SK-N-MC (cell line): ENCODE data around the gene GPR89B.
"Not testable (repeated sequence)": the region's sequence is repeated elsewhere in the genome, so short reads cannot be mapped to it uniquely, and the experiment has no call there.

Experiments used
- DNase-seq: peaks from one replicate; pipeline ENCODE4 v3.0.0-alpha.2; 2011; ENCODE audit warnings: low read depth, low spot score
- H3K27ac ChIP-seq: fragments of 200-600 bp; sonication (generic); 2 replicates; pipeline ENCODE4 v1.5.1; 2016; ENCODE audit warnings: mixed run types
- H3K36me3 ChIP-seq: fragments of 200-600 bp; sonication (generic); 2 replicates; pipeline ENCODE4 v1.6.1; 2017; ENCODE audit warnings: antibody characterized with exemption, low read length, mixed read lengths; ENCODE audit not compliant: insufficient read depth
- H3K4me3 ChIP-seq: fragments of 200-600 bp; sonication (generic); 2 replicates; pipeline ENCODE4 v1.5.1; 2016
- H3K9ac ChIP-seq: fragments of 200-600 bp; sonication (generic); 2 replicates; pipeline ENCODE4 v1.8.0; 2017; ENCODE audit warnings: mixed run types, mixed read lengths; ENCODE audit not compliant: insufficient read length
- H3K9me3 ChIP-seq: fragments of 200-600 bp; sonication (generic); 2 replicates; pipeline ENCODE4 v1.6.1; 2017; ENCODE audit warnings: low read depth, mild to moderate bottlenecking, antibody characterized with exemption, low read length, moderate library complexity, mixed read lengths
- EZH2 ChIP-seq: fragments of 200-600 bp; sonication (generic); IDR thresholded peaks from one replicate; pipeline ENCODE4 v1.6.1; 2017; ENCODE audit warnings: antibody characterized with exemption
- FOXP2 ChIP-seq: optimal IDR thresholded peaks from 2 replicates; pipeline ENCODE3; 2011; ENCODE audit warnings: mild to moderate bottlenecking, moderate library complexity; ENCODE audit not compliant: insufficient read depth; ENCODE audit errors: extremely low read length, control extremely low read depth
- POLR2AphosphoS5 ChIP-seq: IDR thresholded peaks from 2 replicates; pipeline ENCODE4 v1.6.1; 2012; ENCODE audit warnings: mild to moderate bottlenecking, low read depth, low read length, borderline replicate concordance

GPR89B gene

GRCh38 chr1:147924813-147925212 is 3.4 kb upstream of the GPR89B start:
- H3K4me3 ChIP-seq, result no peak overlapping the region
- H3K9ac ChIP-seq, result no peak overlapping the region
- TF ChIP-seq FOXP2, result no peak
- TF ChIP-seq POLR2AphosphoS5, result no peak
- no peak for TF ChIP-seq EZH2
- H3K27ac ChIP-seq, result no peak overlapping the region
- DNase-seq, result no peak
- no peaks in the 10 kb centered on the region for H3K9me3 ChIP-seq
- no peaks in the 10 kb centered on the region for H3K36me3 ChIP-seq

DNA sequence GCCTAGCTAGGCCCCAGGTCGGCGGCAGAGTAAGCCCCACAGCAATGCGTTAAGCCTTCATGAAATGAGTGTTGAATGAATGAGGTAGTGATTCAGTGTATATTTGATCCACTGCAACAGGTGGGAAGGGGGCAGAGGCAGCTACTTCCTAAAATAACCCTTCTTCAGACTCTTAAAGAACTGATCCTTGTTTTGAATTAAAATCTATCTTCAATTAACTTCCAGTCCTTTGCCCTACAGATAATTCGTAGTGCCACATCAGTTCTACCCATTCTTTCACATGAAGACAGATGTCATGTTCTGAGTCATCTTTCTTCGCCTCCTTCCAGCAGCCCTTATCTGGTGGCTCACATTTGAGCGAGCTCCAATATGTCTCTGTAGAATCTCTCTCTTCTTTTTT is 1.0 kb upstream of the GPR89B start:
- H3K9me3 ChIP-seq, H3K9ac ChIP-seq, H3K27ac ChIP-seq, H3K4me3 ChIP-seq, H3K36me3 ChIP-seq, DNase-seq: not testable (repeated sequence)

DNA sequence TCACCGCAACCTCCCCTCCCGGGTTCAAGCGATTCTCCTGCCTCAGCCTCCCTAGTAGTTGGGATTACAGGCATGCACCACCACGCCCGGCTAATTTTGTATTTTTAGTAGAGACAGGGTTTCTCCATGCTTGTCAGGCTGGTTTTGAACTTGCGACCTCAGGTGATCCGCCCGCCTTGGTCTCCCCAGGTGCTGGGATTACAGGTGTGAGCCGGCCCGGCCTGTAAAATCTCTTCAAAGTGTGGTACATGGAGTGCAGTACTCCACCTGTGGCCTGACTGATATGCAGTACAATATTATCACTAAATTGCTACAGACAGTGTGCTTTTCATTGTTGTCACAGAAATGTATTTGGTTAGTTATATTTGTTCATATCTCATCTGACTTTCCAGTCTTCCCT is 531 bp upstream of the GPR89B start:
- not testable (repeated sequence) for H3K36me3 ChIP-seq, DNase-seq, H3K9me3 ChIP-seq, H3K4me3 ChIP-seq, H3K9ac ChIP-seq, H3K27ac ChIP-seq

DNA sequence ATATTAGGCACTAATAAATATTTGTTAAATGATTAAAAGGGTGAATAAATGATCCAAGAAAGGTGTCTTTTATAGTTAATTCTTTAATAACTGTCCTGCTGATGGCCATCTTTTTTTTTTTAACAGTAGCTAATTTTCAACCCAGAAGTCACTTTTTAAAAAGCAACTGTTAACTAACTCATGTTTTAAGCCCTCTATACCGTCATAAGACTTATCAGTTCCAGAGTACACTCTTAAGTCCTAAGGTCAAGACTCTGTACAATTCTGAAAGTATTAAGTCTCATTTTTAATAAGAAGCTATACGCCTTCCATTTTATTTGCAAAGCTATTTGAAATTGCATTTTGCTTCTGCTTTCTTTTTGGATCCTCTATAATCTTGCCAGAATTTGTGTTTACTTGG is 2.9 kb downstream of the GPR89B start:
- not testable (repeated sequence) for H3K27ac ChIP-seq, H3K4me3 ChIP-seq, H3K9me3 ChIP-seq, H3K36me3 ChIP-seq, H3K9ac ChIP-seq, DNase-seq

- H3K9me3 ChIP-seq, H3K36me3 ChIP-seq, H3K4me3 ChIP-seq, H3K27ac ChIP-seq, DNase-seq, H3K9ac ChIP-seq: not testable (repeated sequence)
Observed at GRCh38 chr1:147935296-147935695, 7.1 kb downstream of the GPR89B start.

- H3K4me3 ChIP-seq, H3K9me3 ChIP-seq, H3K9ac ChIP-seq, H3K36me3 ChIP-seq, H3K27ac ChIP-seq, DNase-seq: not testable (repeated sequence)
Observed at GRCh38 chr1:147940456-147940855, 12.2 kb downstream of the GPR89B start.

- not testable (repeated sequence) for H3K27ac ChIP-seq
Observed at GRCh38 chr1:147942563-147942962, 14.3 kb downstream of the GPR89B start.

DNA sequence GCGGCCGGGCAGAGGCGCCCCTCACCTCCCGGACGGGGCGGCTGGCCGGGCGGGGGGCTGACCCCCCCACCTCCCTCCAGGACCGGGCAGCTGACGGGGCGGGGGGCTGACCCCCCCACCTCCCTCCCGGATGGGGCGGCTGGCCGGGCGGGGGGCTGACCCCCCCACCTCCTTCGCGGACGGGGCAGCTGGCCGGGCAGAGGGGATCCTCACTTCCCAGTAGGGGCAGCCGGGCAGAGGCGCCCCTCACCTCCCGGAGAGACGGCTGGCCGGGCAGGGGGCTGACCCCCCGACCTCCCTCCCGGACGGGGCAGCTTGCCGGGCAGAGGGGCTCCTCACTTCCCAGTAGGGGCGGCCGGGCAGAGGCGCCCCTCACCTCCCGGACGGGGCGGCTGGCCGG is 21.3 kb downstream of the GPR89B start:
- not testable (repeated sequence) for H3K4me3 ChIP-seq, H3K27ac ChIP-seq, H3K36me3 ChIP-seq, DNase-seq, H3K9me3 ChIP-seq, H3K9ac ChIP-seq

More at GRCh38 chr1:147942563-147942962, 14.3 kb downstream of the GPR89B start:
- H3K36me3 ChIP-seq, H3K9ac ChIP-seq, H3K9me3 ChIP-seq, H3K4me3 ChIP-seq, DNase-seq: not testable (repeated sequence)

GRCh38 chr1:147958906-147959305 is 30.7 kb downstream of the GPR89B start:
- H3K36me3 ChIP-seq, DNase-seq: not testable (repeated sequence)

GRCh38 chr1:147959680-147960079 is 31.5 kb downstream of the GPR89B start:
- H3K4me3 ChIP-seq, H3K36me3 ChIP-seq, DNase-seq, H3K9me3 ChIP-seq, H3K9ac ChIP-seq, H3K27ac ChIP-seq: not testable (repeated sequence)

More at GRCh38 chr1:147958906-147959305, 30.7 kb downstream of the GPR89B start:
- not testable (repeated sequence) for H3K4me3 ChIP-seq, H3K9me3 ChIP-seq, H3K27ac ChIP-seq, H3K9ac ChIP-seq

DNA sequence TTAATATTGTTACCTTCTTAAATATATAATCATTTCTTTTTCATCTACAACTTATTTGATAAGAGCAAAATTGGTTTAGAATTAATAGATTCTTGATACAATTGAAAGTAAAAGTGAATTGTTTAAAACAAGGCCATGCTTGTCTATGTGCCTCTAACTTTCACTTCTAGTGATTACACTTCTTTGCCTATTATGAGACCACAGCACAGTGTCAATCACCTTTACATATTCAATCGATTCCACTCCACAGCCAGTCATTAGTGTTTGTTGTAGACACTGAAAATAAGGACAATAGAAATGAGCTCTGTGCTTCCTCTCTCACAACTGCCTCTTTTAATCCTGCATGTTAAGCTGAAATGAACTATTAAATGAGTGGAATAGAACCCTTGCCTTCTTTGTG is 36.4 kb downstream of the GPR89B start:
- H3K4me3 ChIP-seq, result not testable (repeated sequence)

GRCh38 chr1:147966657-147967056 is 38.4 kb downstream of the GPR89B start:
- H3K36me3 ChIP-seq, H3K4me3 ChIP-seq, H3K9ac ChIP-seq, DNase-seq, H3K27ac ChIP-seq, H3K9me3 ChIP-seq: not testable (repeated sequence)

More for the DNA sequence above, 36.4 kb downstream of the GPR89B start:
- H3K9me3 ChIP-seq, H3K27ac ChIP-seq, DNase-seq, H3K9ac ChIP-seq, H3K36me3 ChIP-seq: not testable (repeated sequence)

DNA sequence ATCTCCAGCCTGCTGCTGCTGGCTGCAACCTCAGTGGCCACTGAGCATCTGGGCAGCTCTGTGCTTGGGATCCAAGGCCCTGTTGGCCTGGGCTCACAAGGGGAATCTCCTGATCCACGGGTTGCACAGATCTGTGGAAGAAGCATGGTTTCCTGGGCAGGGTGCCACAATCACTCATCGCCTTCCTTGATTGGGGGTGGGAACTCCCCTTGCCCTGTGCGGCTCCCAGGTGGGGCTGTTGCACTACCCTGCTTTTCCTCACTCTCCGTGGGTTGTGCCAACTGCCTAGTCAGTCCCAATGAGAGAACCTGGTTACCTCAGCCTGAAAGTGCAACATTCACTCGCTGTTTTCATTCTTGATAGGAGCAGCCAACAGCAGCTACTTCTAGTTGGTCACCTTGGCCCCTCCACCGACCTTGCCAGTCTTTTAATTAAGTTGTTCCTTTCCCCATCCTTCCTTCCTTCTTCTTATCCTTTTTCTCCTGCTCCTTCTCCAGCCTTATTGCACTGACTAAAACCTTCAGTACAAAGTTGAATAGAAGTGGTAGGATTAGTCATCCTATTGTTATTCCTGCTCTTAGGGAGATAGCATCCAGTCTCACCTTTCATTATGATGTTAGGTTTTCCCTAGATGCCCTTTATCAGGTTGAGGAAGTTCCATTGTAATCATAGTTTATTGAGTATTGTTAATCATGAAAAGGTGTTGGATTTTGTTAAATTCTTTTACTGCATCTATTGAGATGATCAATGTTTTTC is 50.9 kb downstream of the GPR89B start:
- H3K36me3 ChIP-seq, H3K4me3 ChIP-seq, H3K9ac ChIP-seq, H3K27ac ChIP-seq, H3K9me3 ChIP-seq, DNase-seq: not testable (repeated sequence)

GRCh38 chr1:147985374-147985773 is 57.2 kb downstream of the GPR89B start:
- not testable (repeated sequence) for H3K9me3 ChIP-seq, H3K36me3 ChIP-seq, DNase-seq, H3K9ac ChIP-seq, H3K27ac ChIP-seq, H3K4me3 ChIP-seq
